ENCODE measurements around the gene TBC1D22B.

The TBC1D22B gene

DNA sequence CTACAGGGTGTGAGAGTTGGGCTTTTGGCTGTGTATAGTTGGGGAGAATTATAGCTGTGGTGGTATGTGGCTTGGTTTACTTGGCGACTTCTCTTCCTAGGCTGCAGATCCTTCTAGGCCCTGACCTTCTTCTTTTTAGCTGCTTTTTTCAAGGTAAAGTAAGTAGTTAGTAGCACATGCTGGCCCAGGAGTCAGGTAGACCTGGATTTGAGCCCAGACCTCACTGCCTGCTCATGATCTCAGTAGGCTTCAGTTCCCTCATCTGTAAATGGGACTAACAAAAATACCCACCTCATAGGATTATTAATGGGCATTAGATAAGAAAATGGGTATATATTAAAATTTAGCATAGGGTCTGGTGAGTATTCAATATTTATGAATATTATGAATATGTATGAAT lies 17.8 kb downstream of the TBC1D22B start:
- in situ Hi-C loops (cut with MboI; ENCODE audit: low pct_unique_long_range_greater_than_20kb, low sequenced_read_pairs, unreplicated experiment) = no loop called here
- TF ChIP-seq, protein P1, sequence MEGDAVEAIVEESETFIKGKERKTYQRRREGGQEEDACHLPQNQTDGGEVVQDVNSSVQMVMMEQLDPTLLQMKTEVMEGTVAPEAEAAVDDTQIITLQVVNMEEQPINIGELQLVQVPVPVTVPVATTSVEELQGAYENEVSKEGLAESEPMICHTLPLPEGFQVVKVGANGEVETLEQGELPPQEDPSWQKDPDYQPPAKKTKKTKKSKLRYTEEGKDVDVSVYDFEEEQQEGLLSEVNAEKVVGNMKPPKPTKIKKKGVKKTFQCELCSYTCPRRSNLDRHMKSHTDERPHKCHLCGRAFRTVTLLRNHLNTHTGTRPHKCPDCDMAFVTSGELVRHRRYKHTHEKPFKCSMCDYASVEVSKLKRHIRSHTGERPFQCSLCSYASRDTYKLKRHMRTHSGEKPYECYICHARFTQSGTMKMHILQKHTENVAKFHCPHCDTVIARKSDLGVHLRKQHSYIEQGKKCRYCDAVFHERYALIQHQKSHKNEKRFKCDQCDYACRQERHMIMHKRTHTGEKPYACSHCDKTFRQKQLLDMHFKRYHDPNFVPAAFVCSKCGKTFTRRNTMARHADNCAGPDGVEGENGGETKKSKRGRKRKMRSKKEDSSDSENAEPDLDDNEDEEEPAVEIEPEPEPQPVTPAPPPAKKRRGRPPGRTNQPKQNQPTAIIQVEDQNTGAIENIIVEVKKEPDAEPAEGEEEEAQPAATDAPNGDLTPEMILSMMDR (IDR thresholded peaks at IDR 0.05; ENCODE audit: extremely low read depth, insufficient read depth, missing control alignments) = no peak

DNA sequence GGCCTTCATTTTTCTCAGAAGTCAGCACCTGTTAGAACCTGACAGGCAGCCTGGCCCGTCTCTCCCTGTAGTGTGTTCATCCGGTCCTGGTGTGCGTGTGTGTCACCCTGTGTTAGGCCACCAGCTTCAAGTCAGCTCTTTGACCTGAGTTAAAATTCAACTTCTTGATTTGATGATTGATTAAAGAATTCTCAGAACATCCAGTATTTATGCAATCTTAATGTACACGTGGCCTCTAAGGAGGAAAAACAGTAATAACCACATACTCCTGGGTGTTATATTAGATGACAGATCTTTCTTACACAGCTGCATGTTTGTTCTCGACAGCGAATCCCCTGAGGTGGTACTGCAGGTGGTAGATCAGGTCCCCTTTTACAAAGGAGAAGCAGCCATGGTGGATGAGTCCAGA lies 19.4 kb downstream of the TBC1D22B start:
- TF ChIP-seq, protein P1 (IDR thresholded peaks at IDR 0.05; ENCODE audit: extremely low read depth, insufficient read depth, missing control alignments) = no peak
- DNase-seq (ENCODE audit: low spot score) = no peak
- in situ Hi-C loops (cut with MboI; ENCODE audit: low pct_unique_long_range_greater_than_20kb, low sequenced_read_pairs, unreplicated experiment) = no loop called here

More for the DNA sequence above, 17.8 kb downstream of the TBC1D22B start:
- DNase-seq (ENCODE audit: low spot score) = no peak

DNA sequence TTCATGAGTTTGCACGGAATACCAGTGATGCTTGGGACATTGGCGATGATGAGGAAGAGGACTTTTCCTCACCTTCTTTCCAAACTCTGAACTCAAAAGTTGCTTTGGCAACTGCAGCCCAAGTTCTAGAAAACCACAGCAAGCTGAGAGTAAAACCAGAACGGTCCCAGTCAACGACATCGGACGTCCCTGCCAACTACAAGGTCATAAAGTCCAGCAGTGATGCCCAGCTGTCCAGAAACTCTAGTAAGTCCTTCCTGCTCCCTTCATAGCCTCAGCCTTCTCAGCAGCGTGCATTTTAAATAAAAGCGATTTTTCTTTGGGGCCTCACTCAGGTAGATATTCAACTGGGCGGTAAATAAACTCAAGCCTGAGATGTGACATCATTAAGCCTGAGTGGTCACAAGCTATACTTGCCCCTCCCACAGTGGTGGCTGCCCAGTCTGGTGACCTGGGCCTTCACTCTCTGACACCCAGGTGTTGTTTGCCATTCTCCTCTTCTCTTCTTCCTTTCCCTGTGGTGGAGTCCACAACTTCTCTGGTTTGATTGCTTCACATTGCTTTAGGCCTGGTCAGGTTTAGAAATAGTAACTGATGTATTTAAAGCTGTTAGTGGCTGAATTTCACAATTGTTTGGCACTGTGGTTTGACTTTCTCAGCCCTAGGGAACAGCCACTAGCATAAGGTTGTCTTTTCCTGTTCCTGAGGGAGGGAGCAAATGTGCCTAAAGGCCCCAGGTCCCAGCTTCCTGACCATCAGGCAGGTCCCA lies 22.0 kb downstream of the TBC1D22B start:
- no peak for DNase-seq (ENCODE audit: low spot score)
- in situ Hi-C loops (cut with MboI; ENCODE audit: low pct_unique_long_range_greater_than_20kb, low sequenced_read_pairs, unreplicated experiment) = no loop called here
- TF ChIP-seq, protein P1 (IDR thresholded peaks at IDR 0.05; ENCODE audit: extremely low read depth, insufficient read depth, missing control alignments) = no peak

DNA sequence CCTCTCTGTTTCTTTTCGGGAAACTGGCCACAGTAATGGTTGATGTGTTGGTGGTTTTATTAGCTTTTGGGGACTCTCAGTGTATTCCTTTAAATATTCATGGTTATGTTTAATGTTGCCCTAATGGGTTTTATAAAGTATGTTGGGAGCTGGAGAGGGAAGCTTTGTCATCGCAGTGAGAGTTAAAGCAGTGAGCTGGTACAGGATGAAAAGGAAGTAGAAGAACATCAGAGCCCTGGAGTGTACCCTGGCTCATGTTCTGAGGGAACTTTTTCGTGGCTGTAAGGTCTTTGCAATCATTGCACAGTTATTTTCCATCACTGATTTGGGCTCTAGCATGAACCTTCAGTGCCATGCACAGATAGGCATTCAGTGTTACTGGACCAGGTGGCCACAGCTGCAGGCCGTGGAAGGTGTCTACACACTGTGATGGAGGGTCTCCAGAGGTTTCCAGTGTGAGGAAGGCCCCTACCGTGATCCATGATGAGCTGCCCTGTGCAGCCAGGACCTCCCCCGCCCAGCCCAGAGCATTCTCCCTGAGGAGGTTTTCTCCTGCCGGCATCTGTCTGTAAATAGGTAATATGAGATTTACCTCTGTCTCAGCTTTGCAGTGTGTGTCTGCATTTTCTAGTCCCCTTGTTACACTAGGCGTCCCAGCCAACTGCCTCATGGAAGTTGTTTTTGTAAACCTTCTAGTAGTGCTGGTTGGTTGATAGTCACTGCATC lies 22.8 kb downstream of the TBC1D22B start:
- in situ Hi-C loops (cut with MboI; ENCODE audit: low pct_unique_long_range_greater_than_20kb, low sequenced_read_pairs, unreplicated experiment) = no loop called here
- TF ChIP-seq, protein P1 (IDR thresholded peaks at IDR 0.05; ENCODE audit: extremely low read depth, insufficient read depth, missing control alignments) = no peak
- DNase-seq (ENCODE audit: low spot score) = no peak

DNA sequence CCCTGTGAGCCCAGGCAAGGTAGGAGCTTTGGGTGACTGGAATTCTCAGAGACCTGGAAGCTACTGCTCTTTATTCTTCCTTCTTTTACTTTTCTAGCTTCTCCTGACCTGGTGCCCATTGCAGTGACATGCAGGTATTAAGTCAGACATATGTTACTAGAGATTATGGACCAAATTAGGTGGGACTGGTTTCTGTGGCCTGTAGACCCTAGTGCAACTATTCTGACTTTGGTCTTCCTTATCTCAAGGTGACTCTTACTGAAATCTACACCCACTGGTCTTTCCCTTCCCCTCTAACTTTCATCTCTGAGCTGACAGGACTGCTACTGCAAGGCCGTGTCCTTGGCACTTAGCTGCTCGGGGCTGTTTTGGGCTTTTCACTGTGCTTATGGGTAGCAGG lies 24.8 kb downstream of the TBC1D22B start:
- no peak for DNase-seq (ENCODE audit: low spot score)
- in situ Hi-C loops (cut with MboI; ENCODE audit: low pct_unique_long_range_greater_than_20kb, low sequenced_read_pairs, unreplicated experiment) = no loop called here
- TF ChIP-seq, protein P1 (IDR thresholded peaks at IDR 0.05; ENCODE audit: extremely low read depth, insufficient read depth, missing control alignments) = no peak

DNA sequence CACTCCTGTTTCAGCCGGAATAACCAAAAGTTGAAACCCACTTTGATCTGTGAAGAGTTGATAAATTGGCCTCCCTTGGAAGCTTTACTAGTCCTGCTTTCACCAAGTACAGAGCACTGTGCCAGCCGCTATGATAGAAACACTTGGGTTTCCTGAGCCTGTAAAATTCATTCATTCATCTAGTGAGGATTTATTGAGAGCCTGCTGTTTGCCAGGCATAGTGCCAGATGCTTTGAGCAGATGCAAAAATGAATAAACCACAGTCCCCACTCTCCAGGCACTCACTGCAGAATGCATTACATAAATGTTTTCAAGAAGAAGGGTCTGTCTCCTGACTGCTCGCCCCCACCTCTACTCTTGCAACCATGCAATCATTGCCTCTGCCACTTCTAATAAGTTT lies 25.7 kb downstream of the TBC1D22B start:
- TF ChIP-seq, protein P1 (IDR thresholded peaks at IDR 0.05; ENCODE audit: extremely low read depth, insufficient read depth, missing control alignments) = no peak
- no peak for DNase-seq (ENCODE audit: low spot score)
- in situ Hi-C loops (cut with MboI; ENCODE audit: low pct_unique_long_range_greater_than_20kb, low sequenced_read_pairs, unreplicated experiment) = no loop called here
